RWPE2 (cell line): ENCODE results near the gene CCDC183.
"Not testable (repeated sequence)": the region's sequence is repeated elsewhere in the genome, so short reads cannot be mapped to it uniquely, and the experiment has no call there.

Experiments
- ATAC-seq: fragments of 200-7000 bp; cut with Tn5 transposase; 3 replicates; pipeline ENCODE4 v1.9.1; 2021; ENCODE audit warnings: low read depth
- DNase-seq: peaks from one replicate; pipeline ENCODE4 v3.0.0-alpha.2; 2020; ENCODE audit warnings: low spot score
- H3K27ac ChIP-seq: fragments of 450-650 bp; 2 replicates; pipeline ENCODE4 v1.5.1; 2017; ENCODE audit warnings: mild to moderate bottlenecking; ENCODE audit not compliant: poor library complexity, severe bottlenecking
- H3K27me3 ChIP-seq: fragments of 250-450 bp; sonication (Bioruptor Pico); 2 replicates; pipeline ENCODE4 v1.5.1; 2021; ENCODE audit warnings: mild to moderate bottlenecking, moderate library complexity; ENCODE audit not compliant: insufficient read depth, poor library complexity, severe bottlenecking
- H3K36me3 ChIP-seq: fragments of 250-450 bp; sonication (Bioruptor Pico); 2 replicates; pipeline ENCODE4 v1.5.1; 2020; ENCODE audit warnings: low read depth, mild to moderate bottlenecking, moderate library complexity
- H3K4me1 ChIP-seq: fragments of 250-450 bp; sonication (Bioruptor Pico); 2 replicates; pipeline ENCODE4 v1.5.1; 2021; ENCODE audit warnings: mild to moderate bottlenecking, moderate library complexity; ENCODE audit not compliant: insufficient read depth, poor library complexity, severe bottlenecking
- H3K4me3 ChIP-seq: fragments of 250-450 bp; sonication (Bioruptor Pico); 2 replicates; pipeline ENCODE4 v1.5.1; 2021; ENCODE audit warnings: mild to moderate bottlenecking, moderate library complexity; ENCODE audit not compliant: severe bottlenecking
- H3K9me3 ChIP-seq: fragments of 250-450 bp; sonication (Bioruptor Pico); 2 replicates; pipeline ENCODE4 v1.5.1; 2021; ENCODE audit warnings: mild to moderate bottlenecking, moderate library complexity; ENCODE audit not compliant: severe bottlenecking
- TF ChIP-seq, protein P1 (sequence below): fragments of 450-650 bp; IDR thresholded peaks from one replicate; pipeline ENCODE4 v1.5.1; 2017; ENCODE audit warnings: mild to moderate bottlenecking, moderate library complexity; ENCODE audit not compliant: poor library complexity, severe bottlenecking

Gene CCDC183

DNA sequence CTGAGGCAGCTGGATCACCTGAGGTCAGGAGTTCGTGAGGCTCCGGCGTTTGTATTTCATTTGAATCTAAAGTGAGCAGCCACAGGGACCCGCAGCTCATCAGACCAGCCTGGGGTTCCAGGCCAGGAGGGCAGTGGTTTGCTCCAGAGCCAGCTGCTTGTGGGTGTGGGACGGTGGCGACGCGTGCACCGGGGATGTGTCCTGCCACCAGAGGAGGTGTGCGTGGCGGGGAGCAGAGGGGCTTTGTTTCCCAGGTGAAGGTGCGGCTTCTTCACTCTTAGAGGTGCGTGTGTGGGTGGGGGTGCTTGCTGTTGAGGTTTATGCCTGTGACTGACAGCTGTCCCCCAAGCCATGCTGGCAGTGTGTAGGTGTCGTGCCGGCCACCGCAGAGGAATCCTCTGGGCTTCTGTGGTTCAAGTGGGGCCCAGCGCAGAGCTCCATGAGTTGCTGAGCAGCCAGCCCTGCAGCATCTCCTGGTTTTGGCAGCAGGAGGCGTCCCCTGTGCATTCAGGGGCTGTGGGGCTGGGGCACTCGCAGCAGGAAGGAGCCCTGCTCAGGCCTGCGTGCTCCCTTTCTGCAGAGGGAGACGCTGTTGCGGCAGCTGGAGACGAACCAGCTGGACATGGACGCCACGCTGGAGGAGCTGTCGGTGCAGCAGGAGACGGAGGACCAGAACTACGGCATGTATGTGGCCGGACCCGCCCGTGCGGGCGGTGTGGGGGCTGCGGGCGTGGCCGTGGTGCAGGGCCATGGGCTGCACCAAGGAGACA is 39.2 kb downstream of the CCDC183 start:
- Histone ChIP-seq H3K27me3 (no peaks in the 10 kb centered on the region), H3K9me3 (no peaks in the 10 kb centered on the region), H3K36me3 (peaks cover 17% of the 10 kb centered on the region; the same call in 1 of the 2 replicates), H3K4me3 (no peak overlapping the region), H3K4me1 (no peaks in the 10 kb centered on the region), H3K27ac (no peak overlapping the region)
- no peak for ATAC-seq
- TF ChIP-seq, protein P1, sequence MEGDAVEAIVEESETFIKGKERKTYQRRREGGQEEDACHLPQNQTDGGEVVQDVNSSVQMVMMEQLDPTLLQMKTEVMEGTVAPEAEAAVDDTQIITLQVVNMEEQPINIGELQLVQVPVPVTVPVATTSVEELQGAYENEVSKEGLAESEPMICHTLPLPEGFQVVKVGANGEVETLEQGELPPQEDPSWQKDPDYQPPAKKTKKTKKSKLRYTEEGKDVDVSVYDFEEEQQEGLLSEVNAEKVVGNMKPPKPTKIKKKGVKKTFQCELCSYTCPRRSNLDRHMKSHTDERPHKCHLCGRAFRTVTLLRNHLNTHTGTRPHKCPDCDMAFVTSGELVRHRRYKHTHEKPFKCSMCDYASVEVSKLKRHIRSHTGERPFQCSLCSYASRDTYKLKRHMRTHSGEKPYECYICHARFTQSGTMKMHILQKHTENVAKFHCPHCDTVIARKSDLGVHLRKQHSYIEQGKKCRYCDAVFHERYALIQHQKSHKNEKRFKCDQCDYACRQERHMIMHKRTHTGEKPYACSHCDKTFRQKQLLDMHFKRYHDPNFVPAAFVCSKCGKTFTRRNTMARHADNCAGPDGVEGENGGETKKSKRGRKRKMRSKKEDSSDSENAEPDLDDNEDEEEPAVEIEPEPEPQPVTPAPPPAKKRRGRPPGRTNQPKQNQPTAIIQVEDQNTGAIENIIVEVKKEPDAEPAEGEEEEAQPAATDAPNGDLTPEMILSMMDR: no peak
- DNase-seq: no peak

DNA sequence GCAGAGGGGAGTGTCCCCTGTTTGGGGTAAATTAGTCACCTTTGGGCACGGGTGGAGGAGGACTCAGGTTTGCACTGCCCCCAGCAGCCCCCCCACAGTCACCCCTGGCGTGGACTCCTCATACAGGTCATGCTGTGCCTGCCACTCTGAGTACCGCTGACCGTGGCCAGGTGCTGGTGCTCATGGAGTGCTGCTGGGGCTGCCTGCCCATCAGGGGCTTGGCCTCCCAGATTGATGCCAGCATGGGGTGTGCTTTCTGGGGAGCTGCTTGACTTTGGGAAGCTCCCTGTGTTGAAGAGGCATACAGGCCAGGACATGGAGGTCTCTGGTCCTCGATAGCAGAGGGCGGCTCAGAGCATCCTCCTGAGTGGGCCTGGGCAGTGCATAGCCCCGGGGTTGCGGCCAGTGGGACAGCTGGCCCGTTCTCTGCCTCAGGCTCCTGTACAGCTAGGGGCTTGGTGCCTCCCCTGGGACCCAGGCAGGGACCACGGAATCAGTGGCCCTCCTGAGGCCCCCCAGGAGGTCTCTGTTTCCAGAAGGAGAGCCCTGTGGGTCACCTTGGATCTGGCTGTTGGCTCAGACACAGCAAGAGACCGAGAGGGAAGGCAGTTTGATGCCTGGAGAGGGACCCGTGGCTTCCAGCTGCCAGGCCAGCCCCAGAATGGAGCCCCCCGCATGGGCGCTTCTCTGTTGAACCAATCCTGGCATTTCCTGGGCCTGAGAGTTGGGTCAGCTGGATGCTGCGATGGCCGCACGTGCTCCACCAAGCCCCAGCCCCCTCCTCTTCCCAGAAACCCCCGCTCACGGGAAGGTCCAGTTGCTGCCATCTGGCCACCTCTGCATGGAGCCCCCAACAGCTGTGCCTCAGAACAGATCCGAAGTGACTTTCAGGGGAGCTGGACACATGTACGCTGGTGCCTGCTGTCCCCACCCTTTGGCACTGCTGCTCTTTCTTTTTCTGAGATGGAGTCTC is 40.1 kb downstream of the CCDC183 start:
- DNase-seq (no peak), ATAC-seq (no peak)
- Histone ChIP-seq H3K4me3 (no peak overlapping the region), H3K4me1 (no peaks in the 10 kb centered on the region), H3K27me3 (no peaks in the 10 kb centered on the region), H3K27ac (no peak overlapping the region), H3K36me3 (peaks cover 9% of the 10 kb centered on the region; the same call in 1 of the 2 replicates), H3K9me3 (no peaks in the 10 kb centered on the region)
- TF ChIP-seq, protein P1: no peak

DNA sequence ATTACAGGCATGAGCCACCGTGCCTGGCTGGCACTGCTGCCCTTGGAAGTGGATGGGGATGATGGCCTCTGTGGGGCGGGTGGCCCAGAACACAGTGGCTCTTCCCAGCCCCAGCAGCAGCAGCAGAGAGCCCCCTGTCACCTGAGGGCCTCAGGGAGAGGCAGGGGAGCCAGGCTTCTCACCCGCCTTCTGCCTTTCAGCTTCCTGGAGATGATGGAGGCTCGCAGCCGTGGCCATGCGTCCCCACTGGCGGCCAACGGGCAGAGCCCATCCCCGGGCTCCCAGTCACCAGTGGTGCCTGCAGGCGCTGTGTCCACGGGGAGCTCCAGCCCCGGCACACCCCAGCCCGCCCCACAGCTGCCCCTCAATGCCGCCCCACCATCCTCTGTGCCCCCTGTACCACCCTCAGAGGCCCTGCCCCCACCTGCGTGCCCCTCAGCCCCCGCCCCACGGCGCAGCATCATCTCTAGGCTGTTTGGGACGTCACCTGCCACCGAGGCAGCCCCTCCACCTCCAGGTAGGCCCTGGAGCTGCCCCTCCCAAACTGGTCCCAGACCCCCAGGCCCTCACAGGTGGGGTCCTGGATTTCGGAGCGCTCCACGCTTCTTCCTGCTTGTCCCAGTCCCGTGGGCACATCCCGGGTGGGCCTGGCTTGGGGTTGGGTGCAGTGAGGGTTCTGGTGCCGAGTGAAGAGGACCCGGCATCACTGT is 41.2 kb downstream of the CCDC183 start:
- no peak for ATAC-seq
- H3K4me1 ChIP-seq: no peaks in the 10 kb centered on the region
- H3K9me3 ChIP-seq: no peaks in the 10 kb centered on the region
- 0 out of 2 replicates have a peak, but pooled peaks cover 3% of the 10 kb centered on the region for H3K36me3 ChIP-seq
- H3K27me3 ChIP-seq: no peaks in the 10 kb centered on the region
- H3K4me3 ChIP-seq: no peak overlapping the region
- no peak for DNase-seq
- TF ChIP-seq, protein P1: no peak
- H3K27ac ChIP-seq: no peak overlapping the region

DNA sequence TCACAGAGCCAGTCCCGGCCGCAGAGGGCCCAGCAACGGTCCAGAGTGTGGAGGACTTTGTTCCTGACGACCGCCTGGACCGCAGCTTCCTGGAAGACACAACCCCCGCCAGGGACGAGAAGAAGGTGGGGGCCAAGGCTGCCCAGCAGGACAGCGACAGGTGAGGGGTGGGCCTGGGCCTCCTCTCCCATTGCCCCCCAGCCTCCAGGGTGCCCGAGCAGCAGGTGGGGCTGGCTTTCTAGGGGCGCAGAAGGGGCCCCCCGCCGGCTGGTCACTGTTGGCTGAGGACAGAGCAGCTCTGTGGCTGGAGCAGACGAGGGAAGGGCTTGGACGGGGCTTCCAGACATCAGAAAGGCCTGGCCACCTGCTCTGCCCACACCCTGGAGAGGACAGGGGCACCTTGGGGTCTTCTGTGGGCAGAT is 41.7 kb downstream of the CCDC183 start:
- not testable (repeated sequence) for H3K27ac ChIP-seq, H3K27me3 ChIP-seq, DNase-seq, H3K9me3 ChIP-seq, ATAC-seq, H3K4me3 ChIP-seq, H3K4me1 ChIP-seq, H3K36me3 ChIP-seq
